BLaER1 (cell line): ENCODE results near the gene AGRN.
"Not testable (repeated sequence)": the region's sequence is repeated elsewhere in the genome, so short reads cannot be mapped to it uniquely, and the experiment has no call there.

Experiments
- H3K27ac ChIP-seq: shearing (Covaris generic); formaldehyde crosslinking; 2 replicates; pipeline ENCODE4 v1.8.1; 2022
- H3K27me3 ChIP-seq: shearing (Covaris generic); formaldehyde crosslinking; 2 replicates; pipeline ENCODE4 v1.8.1; 2022
- H3K36me3 ChIP-seq: shearing (Covaris generic); formaldehyde crosslinking; 2 replicates; pipeline ENCODE4 v1.8.1; 2022
- H3K4me1 ChIP-seq: shearing (Covaris generic); formaldehyde crosslinking; 2 replicates; pipeline ENCODE4 v1.8.1; 2022
- H3K4me2 ChIP-seq: shearing (Covaris generic); formaldehyde crosslinking; 2 replicates; pipeline ENCODE4 v1.8.1; 2022
- H3K4me3 ChIP-seq: shearing (Covaris generic); formaldehyde crosslinking; 2 replicates; pipeline ENCODE4 v1.8.1; 2022
- H3K9ac ChIP-seq: shearing (Covaris generic); formaldehyde crosslinking; 2 replicates; pipeline ENCODE4 v1.8.1; 2022
- H3K9me3 ChIP-seq: shearing (Covaris generic); formaldehyde crosslinking; 2 replicates; pipeline ENCODE4 v1.8.1; 2022
- H4K20me1 ChIP-seq: shearing (Covaris generic); formaldehyde crosslinking; 2 replicates; pipeline ENCODE4 v1.8.1; 2022
- Cebpa-rat ChIP-seq: shearing (Covaris generic); IDR thresholded peaks from 2 replicates; pipeline ENCODE4 v1.8.1; 2022

AGRN gene

DNA sequence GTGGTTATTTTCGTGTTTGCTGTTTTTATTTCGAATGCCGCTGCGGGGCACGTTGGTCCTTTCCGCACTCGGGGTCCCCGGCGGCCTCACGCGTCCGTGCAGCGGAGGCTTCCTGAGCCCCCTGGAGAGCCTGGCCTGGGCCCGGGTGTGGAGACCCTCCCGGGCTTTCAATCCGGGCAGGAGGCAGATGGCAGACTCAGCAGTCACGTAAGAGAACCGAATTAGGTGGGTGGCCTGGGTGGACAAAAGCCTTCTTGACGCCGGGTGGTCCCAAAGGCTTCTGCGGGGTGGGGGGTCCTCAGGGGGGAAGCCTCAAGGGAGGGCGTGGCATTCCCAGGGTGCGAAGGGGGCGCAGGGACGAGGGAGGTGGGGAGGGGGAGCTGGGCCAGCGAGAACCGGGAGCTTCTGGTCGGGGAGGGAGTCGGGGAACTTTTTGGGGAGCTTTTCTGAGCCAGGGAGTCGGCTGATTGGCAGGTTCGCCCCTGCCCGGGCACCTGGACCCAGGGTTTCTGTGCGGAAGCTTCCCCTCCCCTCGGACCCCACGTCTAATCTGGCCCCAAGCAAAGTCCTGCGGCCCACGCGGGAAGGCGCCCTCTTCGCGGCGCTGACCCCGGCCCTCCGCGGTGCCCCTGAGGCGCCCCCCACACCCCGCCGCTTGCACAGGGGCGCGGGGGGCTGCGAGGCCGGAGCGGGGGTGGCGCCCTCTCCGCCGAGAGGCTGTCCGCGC lies 18.7 kb upstream of the AGRN start:
- H3K4me2 ChIP-seq, result peak overlapping the region; percentile 88

DNA sequence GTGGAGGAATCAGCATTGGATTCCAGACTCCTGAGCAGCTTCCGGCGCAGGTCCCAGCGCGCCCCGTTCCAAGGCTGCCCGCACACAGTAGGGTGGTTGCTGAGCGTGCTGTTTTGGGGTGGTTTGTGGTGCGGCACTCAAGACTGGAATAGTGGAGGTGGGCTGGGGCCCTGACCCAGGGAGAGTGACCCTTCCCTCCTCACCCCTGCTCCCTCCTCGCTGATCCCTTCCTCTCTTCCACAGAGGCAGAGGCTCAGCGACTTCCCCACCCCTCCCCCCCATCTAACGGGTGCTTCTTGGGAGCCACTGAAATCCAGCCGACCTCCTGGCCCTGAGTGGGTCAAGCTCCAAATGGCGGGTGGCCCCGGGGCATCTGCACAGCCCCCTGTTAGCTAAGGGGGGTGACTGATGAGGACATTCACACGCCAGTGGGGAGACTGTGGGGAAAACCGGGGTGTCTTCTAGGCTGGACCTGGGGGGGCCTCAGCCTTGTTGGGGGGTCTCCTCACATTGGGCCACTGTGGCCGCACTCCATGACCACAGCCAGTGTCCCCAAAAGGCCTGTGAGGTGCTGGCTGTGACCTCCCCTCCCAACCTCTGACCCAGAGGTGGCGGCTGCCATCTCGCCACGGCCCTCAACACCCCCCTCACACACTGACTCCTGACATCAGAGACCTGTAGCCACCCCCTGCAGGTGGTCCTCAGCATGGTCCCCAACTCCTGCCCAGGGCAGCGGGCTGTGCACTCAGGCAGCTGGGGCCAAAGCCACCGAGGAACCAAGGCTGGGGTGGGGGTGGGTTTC lies 16.1 kb upstream of the AGRN start:
- Histone ChIP-seq H3K4me2 (peak overlapping the region; percentile 88), H4K20me1 (peaks cover 45% of the 10 kb centered on the region), H3K36me3 (no peaks in the 10 kb centered on the region), H3K4me1 (peaks cover 70% of the 10 kb centered on the region), H3K9ac (0 out of 2 replicates have a peak overlapping the region, but pooled peaks have one; percentile 49), H3K9me3 (no peaks in the 10 kb centered on the region), H3K4me3 (no peak overlapping the region), H3K27me3 (peaks cover 58% of the 10 kb centered on the region), H3K27ac (no peak overlapping the region)
- TF ChIP-seq Cebpa-rat, result no peak

More for the DNA sequence above, 18.7 kb upstream of the AGRN start:
- no peak; the same call in 1 of the 2 replicates for TF ChIP-seq Cebpa-rat
- Histone ChIP-seq H3K9me3 (no peaks in the 10 kb centered on the region), H4K20me1 (peaks cover 65% of the 10 kb centered on the region), H3K4me1 (peaks cover 83% of the 10 kb centered on the region), H3K9ac (peak overlapping the region; percentile 65; the same call in 1 of the 2 replicates), H3K27me3 (peaks cover 84% of the 10 kb centered on the region), H3K4me3 (peak overlapping the region; percentile 70), H3K27ac (peak overlapping the region; percentile 55; the same call in 1 of the 2 replicates), H3K36me3 (no peaks in the 10 kb centered on the region)

DNA sequence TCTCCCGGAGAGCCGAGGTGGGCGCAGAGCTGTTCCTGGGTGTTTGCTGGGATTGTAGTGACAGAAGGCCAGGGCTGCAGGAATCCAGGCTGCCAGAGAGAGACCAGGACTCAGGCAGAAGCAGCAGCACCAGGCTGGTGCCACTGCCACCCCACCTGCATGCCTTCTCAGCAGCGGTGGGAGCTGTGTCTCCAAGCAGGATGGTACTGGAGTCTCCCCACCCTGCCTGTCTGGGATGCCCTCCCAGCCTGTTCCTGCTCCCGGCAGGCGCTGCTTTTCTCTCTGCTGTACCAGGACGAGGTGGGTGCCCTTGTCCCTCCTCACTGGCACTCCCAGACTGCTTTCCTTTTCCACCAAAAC lies 15.5 kb upstream of the AGRN start:
- H3K4me3 ChIP-seq, result no peak overlapping the region
- H3K4me2 ChIP-seq, result peak overlapping the region; percentile 88

DNA sequence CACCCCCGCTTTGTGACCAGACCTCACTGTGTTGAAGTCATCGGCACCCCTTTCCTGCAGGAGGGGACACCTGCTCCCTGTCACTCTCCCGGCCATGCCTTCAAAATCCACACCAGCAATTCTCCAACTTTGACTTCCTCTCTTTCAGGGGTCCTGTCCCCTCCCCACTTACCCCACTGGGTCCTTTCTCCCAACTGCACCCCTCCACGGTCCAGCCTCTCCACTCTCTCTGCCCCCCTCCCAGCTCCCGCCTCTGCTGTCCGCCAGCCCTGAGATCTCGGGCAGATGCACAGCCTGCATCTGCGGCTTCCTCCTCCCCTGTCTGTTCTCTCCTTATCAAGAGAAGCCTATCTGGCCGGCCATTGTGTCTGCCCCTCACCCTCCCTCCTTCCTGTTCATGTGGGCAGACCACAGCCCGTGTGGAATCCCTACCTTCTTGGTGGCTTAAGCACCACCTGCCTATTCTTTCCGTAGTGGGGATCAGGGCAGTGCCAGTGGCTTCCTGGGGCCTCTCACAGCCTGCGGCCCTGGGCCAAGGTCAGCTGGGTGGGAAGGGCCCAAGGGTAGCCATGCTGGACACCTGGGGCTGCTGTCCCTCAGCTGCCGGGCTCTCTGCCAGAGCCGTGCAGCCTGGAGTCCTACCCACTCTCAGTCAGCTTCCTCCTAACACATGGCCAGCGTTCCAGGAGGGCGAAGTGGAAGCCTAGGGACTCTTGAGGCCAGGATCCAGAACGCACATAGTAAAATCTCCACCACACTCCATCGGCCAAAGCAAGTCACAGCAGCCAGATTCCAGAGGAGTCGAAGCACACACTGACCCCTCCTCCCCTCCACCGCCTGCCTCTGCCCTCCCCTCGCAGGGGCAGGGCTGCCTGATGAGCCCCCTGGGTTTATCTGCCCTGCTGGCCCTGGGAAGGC lies 14.9 kb upstream of the AGRN start:
- Histone ChIP-seq H3K27ac (peak overlapping the region; percentile 68), H3K4me2 (peak overlapping the region; percentile 88)

More for the DNA sequence above, 15.5 kb upstream of the AGRN start:
- 0 out of 2 replicates have a peak overlapping the region, but pooled peaks have one; percentile 49 for H3K9ac ChIP-seq
- H4K20me1 ChIP-seq, result peaks cover 39% of the 10 kb centered on the region
- H3K4me1 ChIP-seq, result peaks cover 64% of the 10 kb centered on the region
- H3K27ac ChIP-seq, result peak overlapping the region; percentile 68
- TF ChIP-seq Cebpa-rat, result no peak
- no peaks in the 10 kb centered on the region for H3K9me3 ChIP-seq
- peaks cover 52% of the 10 kb centered on the region for H3K27me3 ChIP-seq
- H3K36me3 ChIP-seq, result no peaks in the 10 kb centered on the region

DNA sequence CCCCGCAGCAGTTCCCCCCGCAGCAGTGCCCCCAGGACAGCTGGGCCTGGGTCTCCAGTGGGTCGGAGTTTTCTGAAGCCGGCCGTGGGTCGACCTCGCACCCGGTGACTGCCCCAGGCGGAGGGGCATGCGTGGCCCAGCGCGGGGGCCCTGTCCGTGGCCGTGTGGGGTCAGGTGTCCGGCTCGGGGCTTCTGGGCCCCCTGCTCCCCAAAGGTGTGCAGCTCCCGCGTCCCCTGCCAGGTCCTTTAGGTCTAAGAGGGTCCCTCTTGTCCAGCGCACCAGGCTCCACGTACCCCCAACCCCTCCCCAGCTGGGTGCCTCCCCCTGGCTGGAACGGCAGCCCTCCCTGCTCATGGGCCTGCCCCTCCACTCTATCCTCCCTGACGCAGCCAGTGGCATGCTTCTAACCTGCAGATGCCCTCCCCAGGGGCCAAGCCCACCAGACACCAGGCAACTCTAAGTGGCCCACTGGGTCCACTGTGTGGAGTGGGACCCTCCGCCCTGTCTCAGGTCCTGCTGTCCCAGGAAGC lies 14.1 kb upstream of the AGRN start:
- peaks cover 50% of the 10 kb centered on the region for H3K4me1 ChIP-seq
- H3K9ac ChIP-seq, result no peak overlapping the region
- TF ChIP-seq Cebpa-rat, result no peak
- H3K27me3 ChIP-seq, result peaks cover 37% of the 10 kb centered on the region
- H3K4me2 ChIP-seq, result peak overlapping the region; percentile 88
- H3K27ac ChIP-seq, result peak overlapping the region; percentile 68; the same call in 1 of the 2 replicates
- H3K36me3 ChIP-seq, result no peaks in the 10 kb centered on the region
- H3K9me3 ChIP-seq, result peaks cover 4% of the 10 kb centered on the region; the same call in 1 of the 2 replicates
- H3K4me3 ChIP-seq, result no peak overlapping the region
- peaks cover 26% of the 10 kb centered on the region; the same call in 1 of the 2 replicates for H4K20me1 ChIP-seq

More for the DNA sequence above, 14.9 kb upstream of the AGRN start:
- H3K9ac ChIP-seq, result peak overlapping the region; percentile 49; the same call in 1 of the 2 replicates
- H3K4me1 ChIP-seq, result peaks cover 58% of the 10 kb centered on the region
- peaks cover 33% of the 10 kb centered on the region for H4K20me1 ChIP-seq
- TF ChIP-seq Cebpa-rat, result no peak
- no peaks in the 10 kb centered on the region for H3K36me3 ChIP-seq
- 0 out of 2 replicates have a peak overlapping the region, but pooled peaks have one; percentile 7 for H3K4me3 ChIP-seq
- peaks cover 45% of the 10 kb centered on the region for H3K27me3 ChIP-seq
- H3K9me3 ChIP-seq, result peaks cover 4% of the 10 kb centered on the region; the same call in 1 of the 2 replicates

DNA sequence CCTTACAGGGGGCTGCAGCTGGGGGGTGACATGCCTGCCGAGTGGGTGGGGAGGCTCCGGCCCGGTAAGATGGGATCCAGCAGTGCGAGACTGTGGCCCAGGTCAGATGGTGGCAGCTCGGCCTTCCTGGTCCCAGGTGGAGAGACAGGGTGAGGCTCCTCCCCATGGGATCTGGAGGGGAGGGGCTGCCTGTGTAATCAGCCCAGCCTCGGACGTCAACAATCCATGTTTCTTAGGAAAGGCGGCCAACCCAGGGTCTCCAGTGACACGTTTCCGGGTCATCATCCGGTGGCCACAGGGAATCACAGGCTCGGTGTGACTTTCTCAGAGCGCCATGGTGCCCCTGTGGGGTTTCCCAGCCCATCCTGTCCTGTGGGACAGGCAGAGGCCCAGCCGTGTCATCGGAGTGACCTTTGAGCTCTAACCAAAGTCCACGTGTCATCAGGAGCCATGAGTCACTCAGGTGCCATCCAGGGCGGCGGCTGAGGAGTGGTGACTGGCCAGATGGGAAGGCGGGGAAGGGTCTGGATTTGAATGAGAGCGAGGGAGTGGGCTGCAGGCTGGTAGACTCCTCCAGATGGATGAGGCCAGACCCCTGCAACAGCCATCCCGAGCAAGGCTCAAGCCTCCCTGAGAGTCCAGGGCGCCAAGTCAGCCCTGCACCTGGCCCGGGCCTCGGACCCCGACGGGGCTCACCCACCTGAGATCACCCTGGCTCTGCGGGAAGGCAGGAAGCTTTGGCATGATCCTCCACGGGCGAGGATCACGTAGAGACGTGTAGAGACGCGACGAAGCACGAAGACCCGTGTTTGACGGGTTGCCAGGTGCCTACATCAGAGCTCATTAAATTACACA lies 13.4 kb upstream of the AGRN start:
- H3K27ac ChIP-seq, result 0 out of 2 replicates have a peak overlapping the region, but pooled peaks have one; percentile 68
- H3K36me3 ChIP-seq, result no peaks in the 10 kb centered on the region
- peaks cover 21% of the 10 kb centered on the region; the same call in 1 of the 2 replicates for H4K20me1 ChIP-seq
- H3K9me3 ChIP-seq, result peaks cover 4% of the 10 kb centered on the region; the same call in 1 of the 2 replicates
- peaks cover 43% of the 10 kb centered on the region for H3K4me1 ChIP-seq
- peaks cover 30% of the 10 kb centered on the region for H3K27me3 ChIP-seq
- TF ChIP-seq Cebpa-rat, result no peak
- H3K4me3 ChIP-seq, result no peak overlapping the region
- no peak overlapping the region for H3K9ac ChIP-seq
- H3K4me2 ChIP-seq, result no peak overlapping the region

DNA sequence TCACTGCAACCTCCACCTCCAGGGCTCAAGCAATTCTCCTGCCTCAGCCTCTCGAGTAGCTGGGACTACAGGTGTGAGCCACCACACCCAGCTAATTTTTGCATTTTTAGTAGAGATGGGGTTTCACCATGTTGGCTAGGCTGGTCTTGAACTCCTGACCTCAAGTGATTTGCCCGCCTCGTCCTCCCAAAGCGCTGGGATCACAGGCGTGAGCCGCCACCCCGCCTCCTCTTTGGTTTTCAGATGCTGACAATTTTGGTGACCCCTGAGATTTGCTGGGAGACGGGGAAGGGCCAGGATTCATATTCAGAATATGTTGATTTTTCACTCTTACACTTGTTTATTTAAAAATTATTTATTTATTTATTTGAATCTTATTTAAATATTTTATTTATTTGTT lies 9.8 kb upstream of the AGRN start:
- not testable (repeated sequence) for H3K9me3 ChIP-seq, H3K27me3 ChIP-seq, H3K4me3 ChIP-seq, H3K9ac ChIP-seq, H3K36me3 ChIP-seq, H3K4me2 ChIP-seq, H4K20me1 ChIP-seq, H3K27ac ChIP-seq
- H3K4me1 ChIP-seq, result peaks cover 39% of the 10 kb centered on the region

DNA sequence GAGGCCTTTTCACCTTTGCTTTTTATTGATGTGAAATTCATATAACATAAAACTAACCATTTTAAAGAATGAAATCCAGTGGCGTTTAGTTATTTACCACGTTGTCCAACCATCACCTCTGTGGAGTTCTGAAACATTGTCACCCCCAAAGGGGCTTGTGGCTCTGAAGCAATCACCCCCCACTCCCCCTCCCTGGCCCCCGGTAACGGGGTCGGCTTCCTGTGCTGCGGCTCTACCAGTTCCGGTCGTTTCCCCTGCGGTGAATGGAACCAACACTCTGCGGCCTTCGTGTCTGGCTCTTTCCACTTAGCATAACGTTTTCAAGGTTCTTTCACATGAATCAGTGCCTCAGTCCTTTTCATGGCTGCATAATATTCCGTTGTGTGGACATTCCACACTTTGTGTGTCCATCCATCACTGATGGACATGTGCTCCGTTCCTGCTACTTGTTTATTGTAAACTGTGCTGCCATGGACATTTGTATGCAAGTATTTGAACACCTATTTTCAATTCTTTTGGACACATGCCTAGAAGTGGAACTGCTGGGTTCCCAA lies 8.4 kb upstream of the AGRN start:
- no peaks in the 10 kb centered on the region for H3K36me3 ChIP-seq
- no peak overlapping the region for H3K9ac ChIP-seq
- peaks cover 4% of the 10 kb centered on the region; the same call in 1 of the 2 replicates for H3K9me3 ChIP-seq
- TF ChIP-seq Cebpa-rat, result no peak
- no peak overlapping the region for H3K27ac ChIP-seq
- no peak overlapping the region for H3K4me3 ChIP-seq
- H4K20me1 ChIP-seq, result no peaks in the 10 kb centered on the region
- H3K27me3 ChIP-seq, result no peaks in the 10 kb centered on the region
- no peak overlapping the region for H3K4me2 ChIP-seq
- peaks cover 37% of the 10 kb centered on the region for H3K4me1 ChIP-seq

DNA sequence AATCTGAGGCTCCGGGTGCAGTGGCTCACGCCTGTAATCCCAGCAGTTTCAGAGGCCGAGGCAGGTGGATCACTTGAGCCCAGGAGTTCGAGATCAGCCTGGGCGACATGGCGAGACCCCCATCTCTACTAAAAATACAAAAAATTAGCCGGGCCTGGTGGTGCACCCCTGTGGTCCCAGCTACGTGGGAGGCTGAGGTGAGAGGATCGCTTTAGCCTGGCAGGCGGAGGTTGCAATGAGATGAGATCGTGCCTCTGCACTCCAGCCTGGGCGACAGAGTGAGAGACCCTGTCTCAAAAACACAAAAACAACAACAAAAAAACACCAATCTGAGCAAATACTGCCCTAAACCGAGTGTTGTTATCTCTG lies 7.2 kb upstream of the AGRN start:
- Histone ChIP-seq H3K4me1 (peaks cover 42% of the 10 kb centered on the region), H3K27ac (peak overlapping the region; percentile 83), H3K4me3 (peak overlapping the region; percentile 75), H3K9ac (peak overlapping the region; percentile 80), H3K4me2 (peak overlapping the region; percentile 98)
- H3K9me3 ChIP-seq, H3K27me3 ChIP-seq, H4K20me1 ChIP-seq, H3K36me3 ChIP-seq: not testable (repeated sequence)
